HepG2 (cell line): ENCODE results near the gene WNT2B.

Source experiments
- EZH2 ChIP-seq: conservative IDR thresholded peaks from 2 replicates; pipeline ENCODE4 v1.6.1; 2012; ENCODE audit warnings: mild to moderate bottlenecking, low read depth, low read length, moderate library complexity
- JUND ChIP-seq: sonication (generic); formaldehyde crosslinking; IDR thresholded peaks from 2 replicates; pipeline ENCODE4 v1.8.0; 2022; ENCODE audit warnings: mild to moderate bottlenecking, missing genetic modification reagents
- NR1H2 ChIP-seq: sonication (generic); formaldehyde crosslinking; IDR thresholded peaks from 2 replicates; pipeline ENCODE4 v1.8.1; 2022; ENCODE audit warnings: low read depth, missing genetic modification reagents, borderline replicate concordance
- RXRA ChIP-seq: sonication (generic); formaldehyde crosslinking; IDR thresholded peaks from 2 replicates; pipeline ENCODE4 v1.5.1; 2020; ENCODE audit warnings: missing genetic modification reagents
- TBL1XR1 ChIP-seq: fragments of 150-350 bp; IDR thresholded peaks from 2 replicates; pipeline ENCODE4 v1.6.1; 2014; ENCODE audit warnings: borderline replicate concordance, low read length; ENCODE audit not compliant: partially characterized antibody
- ZFP82 ChIP-seq: sonication (generic); formaldehyde crosslinking; IDR thresholded peaks from 2 replicates; pipeline ENCODE4 v1.5.1; 2020; ENCODE audit warnings: mild to moderate bottlenecking, missing genetic modification reagents, borderline replicate concordance
- ZNF263 ChIP-seq: sonication (generic); formaldehyde crosslinking; IDR thresholded peaks from 2 replicates; pipeline ENCODE4 v1.4.0; 2020; ENCODE audit warnings: missing genetic modification reagents
- ZNF776 ChIP-seq: sonication (generic); formaldehyde crosslinking; IDR thresholded peaks from 2 replicates; pipeline ENCODE4 v1.4.0; 2020; ENCODE audit warnings: mild to moderate bottlenecking, missing genetic modification reagents
- ZNF850 ChIP-seq: sonication (generic); formaldehyde crosslinking; conservative IDR thresholded peaks from 2 replicates; pipeline ENCODE4 v1.9.0; 2021; ENCODE audit warnings: mild to moderate bottlenecking, missing genetic modification reagents
- ZUFSP ChIP-seq: sonication (generic); formaldehyde crosslinking; IDR thresholded peaks from 2 replicates; pipeline ENCODE4 v1.9.0; 2021; ENCODE audit warnings: missing genetic modification reagents, mild to moderate bottlenecking, borderline replicate concordance

DNA sequence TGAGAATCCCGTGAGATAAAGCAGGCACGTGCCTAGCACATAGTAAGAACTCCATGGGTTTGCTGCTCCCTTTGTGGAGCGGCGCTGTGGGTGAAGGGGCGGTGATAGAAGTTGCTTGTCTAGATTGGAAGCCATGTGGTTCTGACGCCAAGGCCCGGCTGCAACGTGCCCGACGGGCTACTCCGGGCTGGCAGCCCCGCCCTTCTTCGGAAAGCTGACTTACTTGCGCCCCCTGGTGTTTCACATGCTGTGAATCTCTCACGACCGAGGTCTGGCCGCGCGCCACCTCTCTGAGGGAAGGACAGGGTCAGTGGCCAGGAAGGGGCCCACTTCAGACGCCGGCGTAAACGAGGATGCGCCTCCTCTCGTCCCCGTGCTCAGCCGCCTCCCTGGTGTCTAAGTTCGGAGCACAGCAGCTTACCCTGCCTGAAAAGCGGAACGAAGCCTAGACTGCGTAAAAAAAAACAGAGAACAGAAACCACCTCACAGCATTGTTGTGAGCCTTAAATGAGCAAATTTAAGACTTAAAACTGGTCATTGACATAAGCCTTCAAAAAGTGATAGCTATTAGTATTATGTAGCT is 42.6 kb upstream of the WNT2B start:
- peak; percentile 51; the same call in 1 of the 2 replicates for TF ChIP-seq RXRA
- no peak; the same call in 1 of the 2 replicates for TF ChIP-seq ZFP82
- no peak for TF ChIP-seq ZNF850 (CRISPR knock-in tag)
- no peak for TF ChIP-seq NR1H2
- no peak for TF ChIP-seq EZH2
- peak; percentile 77 for TF ChIP-seq ZNF263
- no peak for TF ChIP-seq TBL1XR1
- TF ChIP-seq ZNF776 (CRISPR knock-in tag) = peak; percentile 61; the same call in 1 of the 2 replicates
- 0 out of 2 replicates have a peak, but pooled peaks have one; percentile 37 for TF ChIP-seq JUND
- no peak for TF ChIP-seq ZUFSP
